GM04503 (cell line): ENCODE results near the gene GTPBP8.
"Not testable (repeated sequence)": the region's sequence is repeated elsewhere in the genome, so short reads cannot be mapped to it uniquely, and the experiment has no call there.

Experiments
- DNase-seq: peaks from one replicate; pipeline ENCODE4 v3.0.0-alpha.2; 2012; ENCODE audit warnings: low read depth

GTPBP8 gene

DNA sequence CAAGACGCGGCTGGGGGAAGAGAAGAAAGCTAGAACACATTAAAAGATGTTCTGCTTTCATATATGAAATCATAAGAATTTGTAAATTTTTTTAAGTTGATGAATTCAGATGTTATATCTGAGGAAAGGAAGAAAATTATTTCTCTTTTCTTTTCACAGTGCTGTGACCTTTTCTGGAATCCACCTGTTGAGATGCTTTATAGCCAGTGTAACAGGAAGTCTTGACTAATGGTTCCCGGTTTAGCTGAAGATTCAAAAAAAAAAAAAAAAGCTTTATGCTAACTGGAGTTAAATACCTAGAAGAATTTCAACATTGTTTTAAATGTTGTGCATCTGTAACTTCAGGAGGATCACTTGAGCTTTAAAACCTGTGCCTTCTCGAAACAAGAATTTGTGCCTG is 9.9 kb downstream of the GTPBP8 start:
- DNase-seq: no peak

DNA sequence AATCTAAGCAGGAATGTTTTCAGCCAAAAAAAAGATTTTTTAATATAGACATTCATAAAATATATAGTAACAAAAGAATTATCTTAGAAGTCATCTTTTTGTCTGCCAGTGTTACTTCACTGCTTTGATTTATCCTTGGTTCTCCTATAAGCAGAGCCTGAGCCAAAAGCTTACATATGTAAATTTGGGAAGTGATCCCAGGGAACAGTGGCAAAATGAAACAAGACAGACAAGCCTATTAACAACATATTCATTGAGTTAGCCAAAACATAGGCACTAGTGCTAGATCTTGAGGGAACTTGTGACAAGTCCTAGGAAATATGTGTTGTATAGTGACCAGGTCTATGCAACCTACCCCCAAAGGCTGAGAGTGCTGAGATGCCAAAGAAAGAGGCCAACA is 11.3 kb downstream of the GTPBP8 start:
- no peak for DNase-seq

DNA sequence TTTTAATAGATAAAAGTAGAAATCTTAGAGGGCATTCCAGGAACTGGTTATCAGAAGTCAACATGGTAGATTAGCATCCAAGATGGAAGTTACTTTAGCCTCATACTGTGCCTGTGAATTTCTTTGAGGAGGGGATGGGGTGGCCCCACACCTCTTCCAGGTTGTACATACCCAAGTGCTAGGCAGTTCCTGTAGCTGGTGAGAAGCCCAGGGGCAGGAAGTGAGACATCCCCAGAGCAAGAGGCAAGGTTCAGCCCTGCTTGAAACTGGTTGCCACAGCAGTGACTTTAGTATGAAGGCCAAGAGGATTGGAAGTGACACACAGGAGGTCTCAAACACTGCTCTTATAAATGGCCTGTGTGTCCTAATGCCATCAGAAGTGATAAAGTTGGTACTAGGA is 11.9 kb downstream of the GTPBP8 start:
- DNase-seq: no peak

DNA sequence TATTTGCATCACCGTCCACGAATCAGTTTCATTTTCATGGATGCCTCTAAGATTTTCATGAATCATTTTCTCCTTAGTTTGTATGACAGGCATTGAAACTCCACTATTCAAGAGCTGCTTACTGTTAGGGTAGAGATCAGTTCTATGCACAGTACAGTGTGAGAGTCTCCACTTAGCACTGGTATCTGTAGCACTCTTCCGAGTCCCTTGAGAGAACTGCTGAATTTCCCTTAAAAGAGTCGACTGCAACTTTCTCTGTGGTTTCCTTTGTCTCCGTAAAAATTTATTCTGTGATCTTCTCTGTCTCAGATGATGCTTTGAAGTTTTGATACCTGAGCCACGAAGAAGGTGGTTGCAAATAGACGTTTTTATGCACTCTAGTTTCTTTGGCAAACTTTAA is 14.8 kb downstream of the GTPBP8 start:
- DNase-seq: no peak

DNA sequence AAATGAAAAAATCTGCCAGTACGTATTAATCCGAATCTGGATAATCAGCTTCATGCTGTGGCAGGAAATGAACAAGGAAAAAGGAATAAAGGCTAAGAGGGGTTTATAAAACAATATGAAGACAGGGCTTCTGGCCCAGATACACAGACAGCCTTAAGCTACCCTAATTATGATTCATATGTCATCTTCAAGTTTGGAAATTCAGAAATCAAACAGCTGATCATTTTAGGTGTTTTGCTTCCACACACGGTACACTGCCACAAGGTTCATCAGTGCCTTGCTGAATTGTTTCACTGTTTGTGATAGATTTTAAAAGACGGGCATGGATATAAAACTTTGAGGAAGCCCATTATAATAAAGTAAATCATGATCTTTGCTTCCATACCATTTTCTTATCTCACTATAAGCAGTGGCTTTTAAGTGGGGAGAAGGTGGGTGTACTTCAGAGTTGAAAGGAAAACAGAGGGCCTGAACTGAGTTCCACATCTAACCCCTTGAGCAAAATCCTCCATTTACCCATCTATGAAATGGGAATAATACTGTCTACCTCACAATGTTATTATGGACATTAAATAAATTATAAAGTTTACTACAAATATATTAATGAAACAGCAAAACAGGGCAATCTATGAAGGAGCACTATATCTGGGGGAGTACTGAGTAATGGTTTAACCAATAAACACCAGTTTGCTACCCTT is 15.7 kb downstream of the GTPBP8 start:
- no peak for DNase-seq

DNA sequence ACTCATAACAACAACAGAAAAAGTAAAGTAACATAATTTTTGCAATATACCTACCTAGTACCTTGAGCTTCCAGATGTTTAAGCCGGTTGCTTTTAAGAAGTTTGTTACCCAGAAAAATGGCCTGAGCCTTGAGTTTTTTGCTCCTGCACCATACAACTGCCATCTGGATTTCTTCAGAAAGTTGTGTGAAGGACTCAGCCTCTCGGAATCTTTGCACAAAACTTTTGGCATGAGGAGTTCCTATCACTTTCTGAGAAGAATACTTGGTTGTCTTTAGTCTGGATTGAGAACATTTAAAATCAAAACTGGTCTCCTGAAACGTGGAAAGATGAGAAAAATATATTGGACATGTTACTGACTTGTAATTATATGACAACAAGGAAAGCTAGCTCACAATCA is 17.3 kb downstream of the GTPBP8 start:
- peak; percentile 40 for DNase-seq

DNA sequence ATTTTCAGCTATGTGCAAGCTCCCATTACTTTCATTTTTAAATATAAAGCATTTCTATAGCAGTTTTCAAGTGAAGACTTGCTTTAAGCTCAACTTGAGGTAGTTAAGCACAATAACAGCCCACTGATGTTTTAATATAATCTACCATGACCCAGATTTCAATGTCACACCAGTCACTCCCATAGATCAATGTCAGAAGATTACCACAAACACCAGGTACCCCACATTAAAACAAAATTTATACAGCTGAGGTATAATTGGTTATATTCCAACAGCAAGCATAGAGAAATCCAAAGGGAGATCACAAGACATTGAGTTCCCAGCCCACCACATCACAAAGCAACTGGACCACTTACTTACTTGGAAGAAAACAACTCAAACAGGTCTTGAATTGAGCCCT is 22.8 kb downstream of the GTPBP8 start:
- no peak for DNase-seq

DNA sequence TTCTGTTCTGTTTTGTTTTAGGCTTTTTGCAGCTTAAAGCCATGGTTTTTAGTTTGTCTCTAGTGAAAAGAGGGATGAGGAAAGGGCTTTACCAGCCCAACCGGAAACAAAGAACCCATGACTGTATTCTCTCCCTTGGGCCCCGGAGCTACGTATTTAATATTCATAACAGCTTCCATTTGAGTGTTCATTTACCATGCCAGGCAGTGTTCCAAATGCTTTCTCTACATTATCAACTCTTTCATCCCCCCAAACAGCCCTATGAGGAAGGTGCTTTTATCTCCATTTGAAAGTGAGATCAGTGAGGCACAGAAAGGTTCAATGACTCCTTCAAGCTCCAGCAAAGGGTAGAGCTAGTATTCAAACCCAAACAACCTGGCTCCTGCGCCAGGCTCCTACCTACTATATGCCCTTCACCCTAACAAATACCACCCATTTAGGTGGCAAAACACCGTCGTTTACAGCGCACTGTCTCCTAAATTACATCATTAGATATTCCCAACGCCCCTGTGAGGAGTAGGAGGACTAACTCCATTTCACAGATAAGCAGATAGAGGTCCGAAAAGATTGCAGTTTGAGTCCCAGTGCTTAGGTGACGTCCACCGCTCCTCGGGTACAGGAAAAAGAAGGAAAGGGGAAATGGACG is 27.9 kb downstream of the GTPBP8 start:
- peak; percentile 9 for DNase-seq

DNA sequence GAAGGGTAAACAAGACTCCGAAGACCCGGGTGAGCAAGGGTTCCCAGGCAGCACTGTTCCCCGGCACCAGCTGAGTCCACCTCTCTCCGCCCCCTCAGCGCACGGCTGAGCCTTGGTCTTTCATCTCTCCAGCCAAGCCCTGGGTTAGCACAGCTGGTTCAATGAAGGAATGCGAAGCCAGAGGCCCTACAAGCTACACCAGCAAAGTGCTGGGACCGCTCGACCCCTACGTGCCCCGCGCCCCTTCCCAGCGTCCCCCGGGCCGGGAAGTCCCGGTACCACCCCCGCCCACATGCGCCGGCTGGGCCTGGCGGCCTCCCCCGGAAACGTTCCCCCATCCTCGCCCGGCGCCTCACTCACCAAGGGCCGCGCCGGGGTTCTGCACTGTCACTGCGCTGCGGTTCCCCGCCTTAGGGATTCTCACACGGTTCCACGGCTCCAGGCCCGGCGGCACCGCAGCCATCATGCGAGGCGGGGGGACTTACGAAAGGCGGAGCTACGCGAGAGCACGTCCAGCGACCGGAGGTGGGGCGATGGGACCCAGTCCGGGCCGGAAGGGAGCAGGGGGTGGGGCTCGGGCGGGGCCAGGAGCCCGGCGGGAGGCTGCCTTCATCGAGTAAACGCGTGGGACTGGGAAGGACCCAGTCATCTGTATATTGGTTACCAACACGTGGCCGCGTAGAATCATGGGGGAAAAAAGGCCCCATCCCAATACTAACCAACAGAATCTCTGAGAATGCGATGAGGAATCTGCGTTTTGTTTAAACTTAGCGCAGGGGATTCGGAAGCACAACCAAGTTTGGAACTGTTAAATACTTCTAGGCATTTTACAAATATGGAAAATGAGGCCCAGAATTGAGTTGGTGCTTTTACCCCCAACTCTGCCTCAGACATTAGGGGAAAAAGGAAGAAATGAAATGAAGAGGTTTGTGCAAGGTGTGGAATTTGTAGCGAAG is 28.7 kb downstream of the GTPBP8 start:
- DNase-seq: peak; percentile 63

DNA sequence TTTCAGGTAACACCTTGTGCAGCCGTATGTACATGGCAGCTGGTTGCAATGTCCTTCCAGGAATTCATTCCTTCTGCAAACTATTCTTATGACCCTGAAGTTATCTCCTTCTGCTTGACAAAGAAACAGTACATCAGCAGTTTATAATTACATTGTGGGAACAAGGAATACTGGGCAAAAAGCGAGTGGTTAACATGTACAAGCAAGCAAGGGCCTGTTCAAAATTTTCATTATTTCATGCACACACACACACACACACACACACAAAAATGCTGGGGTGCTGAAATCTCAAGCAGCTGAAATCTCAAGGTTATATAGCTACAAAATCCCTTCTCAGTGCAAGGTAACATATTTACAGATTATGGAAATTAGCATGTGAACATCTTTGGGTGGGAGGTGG is 30.7 kb downstream of the GTPBP8 start:
- no peak for DNase-seq

DNA sequence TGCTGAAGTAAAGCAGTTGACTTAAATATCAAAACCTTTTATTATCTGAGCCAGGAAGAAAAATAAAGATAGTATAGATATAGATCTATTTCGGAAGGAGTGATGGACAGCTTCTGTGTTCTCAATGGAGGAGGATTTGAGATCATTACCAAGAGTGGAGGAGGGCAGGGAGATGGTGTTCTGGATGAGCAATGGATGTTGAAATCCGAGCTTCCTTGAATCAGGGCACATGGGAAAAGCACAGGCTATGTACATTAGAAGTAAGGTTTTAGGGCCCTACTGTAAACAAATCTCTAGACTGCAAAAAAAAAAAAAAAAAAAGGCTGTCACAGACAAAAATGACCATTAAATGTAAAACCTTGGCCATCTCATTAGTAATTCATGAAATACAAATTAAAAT is 43.2 kb downstream of the GTPBP8 start:
- DNase-seq: no peak

DNA sequence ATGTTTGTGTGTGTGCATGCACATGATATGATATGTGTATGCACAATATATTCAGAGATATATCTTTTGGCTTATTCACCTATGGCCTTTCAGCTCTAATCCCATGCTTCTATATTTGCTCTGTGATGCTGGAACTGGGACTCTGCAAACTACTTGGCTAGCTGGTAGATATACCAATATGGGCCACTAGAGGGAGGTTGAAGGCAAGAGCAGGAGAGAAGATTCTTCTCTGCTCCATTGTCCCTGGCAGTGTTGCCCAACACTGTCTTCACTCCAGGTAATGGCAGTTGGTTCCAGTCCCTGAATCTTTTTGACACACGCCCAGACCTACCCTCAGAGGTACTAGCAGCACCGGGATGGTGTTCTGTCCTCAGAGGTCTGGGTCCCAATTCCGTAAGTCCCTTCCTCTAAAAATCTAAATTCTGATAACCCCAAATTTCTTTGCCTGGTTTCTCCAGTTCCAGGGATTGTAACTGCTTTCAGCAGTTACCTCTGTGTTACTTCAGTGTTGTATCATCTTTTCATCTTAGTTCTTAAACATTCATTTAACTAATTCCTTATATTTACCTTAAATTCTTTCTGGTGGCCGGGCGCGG is 44.7 kb downstream of the GTPBP8 start:
- no peak for DNase-seq

DNA sequence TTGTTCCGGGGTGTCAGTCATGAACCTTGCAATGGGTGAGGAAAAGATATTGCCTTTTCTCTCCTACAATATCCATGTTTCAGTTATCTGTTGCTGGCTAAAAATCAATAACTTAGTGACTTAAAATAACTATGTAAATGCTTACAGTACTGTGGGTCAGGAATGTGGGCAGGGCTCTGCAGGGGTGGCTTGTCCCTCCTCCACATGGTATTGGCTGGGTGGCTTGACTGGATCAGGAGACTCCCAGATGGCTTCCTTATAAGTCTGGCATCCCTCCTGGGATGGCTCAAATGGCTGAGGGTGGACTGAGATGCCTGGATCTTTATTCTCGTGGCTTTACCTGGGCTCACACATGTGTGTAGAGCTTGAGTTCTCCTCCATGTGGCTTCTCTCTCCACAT is 47.5 kb downstream of the GTPBP8 start:
- no peak for DNase-seq

DNA sequence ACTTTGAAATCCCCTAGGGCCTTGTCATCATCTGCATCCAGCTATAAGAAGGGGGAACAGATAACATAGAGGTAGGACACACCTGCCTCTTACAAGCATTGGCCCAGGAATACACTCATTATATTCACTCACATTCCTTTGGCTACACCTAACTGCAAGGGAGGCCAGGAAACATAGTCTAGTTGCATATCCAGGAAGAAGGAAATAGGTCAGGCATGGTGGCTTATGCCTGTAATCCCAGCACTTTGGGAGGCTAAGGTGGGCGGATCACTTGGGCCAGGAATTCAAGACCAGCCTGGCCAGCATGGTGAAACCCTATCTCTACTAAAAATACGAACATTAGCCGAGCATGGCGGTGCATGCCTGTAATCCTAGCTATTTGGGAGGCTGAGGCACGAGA is 48.8 kb downstream of the GTPBP8 start:
- no peak for DNase-seq

DNA sequence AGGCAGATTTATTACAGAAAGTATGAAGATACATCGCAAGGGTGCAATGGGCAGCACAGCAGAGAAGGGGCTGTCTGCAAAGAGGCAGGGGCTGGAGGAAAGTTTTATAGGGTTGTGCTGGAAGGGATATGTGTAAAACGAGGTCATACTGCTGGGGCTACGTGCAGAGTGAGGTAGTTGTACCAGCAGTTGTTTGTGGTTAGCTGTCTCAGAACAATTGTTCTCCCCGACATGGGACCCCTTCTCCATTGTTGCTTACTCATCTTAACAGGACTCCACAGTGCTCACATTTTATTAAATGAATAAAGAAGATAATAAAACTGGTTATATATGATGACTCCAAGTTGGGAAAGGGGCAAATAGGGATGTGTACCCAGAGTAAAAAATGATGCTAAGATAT is 49.4 kb downstream of the GTPBP8 start:
- DNase-seq: no peak

DNA sequence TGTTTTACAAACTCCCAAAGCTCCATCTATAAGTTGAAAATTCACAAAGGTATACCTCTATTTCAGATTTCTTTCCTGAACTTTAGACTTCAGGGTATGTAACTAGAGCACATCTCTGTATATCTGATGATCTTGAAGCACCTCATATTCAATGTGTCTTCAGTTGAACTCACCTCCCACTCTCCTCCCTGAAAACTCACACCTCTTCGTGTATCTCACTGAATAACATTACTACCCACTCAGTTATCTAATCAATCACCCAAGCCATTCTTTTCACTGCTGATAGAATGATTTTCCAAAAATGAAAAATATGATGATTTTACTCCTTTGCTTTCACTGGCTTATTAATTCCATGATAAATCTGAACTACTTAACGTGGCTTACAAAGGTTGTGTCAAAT is 52.9 kb downstream of the GTPBP8 start:
- DNase-seq: no peak

DNA sequence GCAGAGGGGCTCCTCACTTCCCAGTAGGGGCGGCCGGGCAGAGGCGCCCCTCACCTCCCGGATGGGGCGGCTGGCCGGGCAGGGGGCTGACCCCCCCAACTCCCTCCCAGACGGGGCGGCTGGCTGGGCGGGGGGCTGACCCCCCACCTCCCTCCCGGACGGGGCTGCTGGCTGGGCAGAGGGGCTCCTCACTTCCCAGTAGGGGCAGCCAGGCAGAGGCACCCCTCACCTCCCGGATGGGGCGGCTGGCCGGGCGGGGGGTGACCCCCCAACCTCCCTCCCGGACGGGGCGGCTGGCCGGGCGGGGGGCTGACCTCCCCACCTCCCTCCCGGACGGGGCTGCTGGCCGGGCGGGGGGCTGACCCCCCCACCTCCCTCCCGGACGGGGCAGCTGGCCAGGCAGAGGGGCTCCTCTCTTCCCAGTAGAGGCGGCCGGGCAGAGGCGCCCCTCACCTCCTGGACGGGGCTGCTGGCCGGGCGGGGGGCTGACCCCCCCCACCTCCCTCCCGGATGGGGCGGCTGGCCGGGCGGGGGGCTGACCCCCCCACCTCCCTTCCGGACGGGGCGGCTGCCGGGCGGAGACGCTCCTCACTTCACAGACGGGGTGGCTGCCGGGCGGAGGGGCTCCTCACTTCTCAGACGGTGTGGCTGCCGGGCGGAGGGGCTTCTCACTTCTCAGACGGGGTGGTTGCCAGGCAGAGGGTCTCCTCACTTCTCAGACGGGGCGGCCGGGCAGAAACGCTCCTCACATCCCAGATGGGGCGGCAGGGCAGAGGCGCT is 55.6 kb downstream of the GTPBP8 start:
- not testable (repeated sequence) for DNase-seq

DNA sequence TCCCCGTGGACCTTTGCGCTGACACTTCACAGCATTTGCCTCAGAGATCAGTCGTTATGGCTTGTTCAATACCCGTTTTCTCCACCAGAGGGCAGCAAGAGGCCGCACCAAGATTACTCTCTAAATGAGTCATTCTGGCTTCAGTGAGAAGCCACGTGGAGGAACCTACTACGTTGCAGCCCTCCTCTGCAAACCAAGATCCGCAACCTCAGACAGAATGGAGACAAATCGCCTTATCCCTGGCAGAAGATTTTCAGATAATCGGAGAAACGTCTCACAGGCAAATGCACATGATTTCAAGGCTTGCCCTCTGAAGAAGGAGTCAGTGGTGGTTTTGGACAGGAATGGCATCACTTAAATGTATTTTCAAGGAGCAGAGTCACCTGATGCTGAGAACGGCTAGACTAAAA is 60.5 kb downstream of the GTPBP8 start:
- DNase-seq: no peak
